Activated CD8-positive, alpha-beta memory T cell treated with anti-CD3 and anti-CD28 coated beads for 4 hours (primary cell): ENCODE measurements around the gene CLEC9A.

Source experiments
- DNase-seq, 2 donors: peaks; one replicate each; pipeline ENCODE4 v3.0.0-alpha.2; 2020; ENCODE audit warnings: low read depth in 2 of 2

Gene CLEC9A

GRCh38 chr12:10067264-10067663 lies 36.8 kb downstream of the CLEC9A start:
- no peak for DNase-seq

DNA sequence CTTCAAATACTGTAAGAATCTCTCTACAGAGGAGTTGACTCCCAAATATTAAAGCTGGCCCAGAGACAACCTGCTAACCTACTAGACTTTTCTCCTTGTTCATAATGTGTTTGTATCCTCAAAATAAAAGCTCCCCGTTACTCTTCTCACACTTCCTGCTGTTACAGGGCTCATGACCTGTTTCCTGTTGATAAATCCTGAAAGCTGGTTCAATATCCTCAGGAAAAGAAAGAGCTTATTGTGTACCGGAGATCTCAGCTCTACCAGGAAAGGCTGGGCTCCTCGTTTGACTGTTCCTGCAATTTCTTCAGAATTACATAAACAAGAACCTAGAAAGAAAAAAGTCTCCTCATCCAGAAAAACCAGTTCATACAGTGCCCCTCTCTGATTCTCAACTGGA lies 37.5 kb downstream of the CLEC9A start:
- no peak for DNase-seq

GRCh38 chr12:10068644-10069043 lies 38.2 kb downstream of the CLEC9A start:
- no peak for DNase-seq

- no peak for DNase-seq
These were observed 38.6 kb downstream of the CLEC9A start for GRCh38 chr12:10069099-10069498.

DNA sequence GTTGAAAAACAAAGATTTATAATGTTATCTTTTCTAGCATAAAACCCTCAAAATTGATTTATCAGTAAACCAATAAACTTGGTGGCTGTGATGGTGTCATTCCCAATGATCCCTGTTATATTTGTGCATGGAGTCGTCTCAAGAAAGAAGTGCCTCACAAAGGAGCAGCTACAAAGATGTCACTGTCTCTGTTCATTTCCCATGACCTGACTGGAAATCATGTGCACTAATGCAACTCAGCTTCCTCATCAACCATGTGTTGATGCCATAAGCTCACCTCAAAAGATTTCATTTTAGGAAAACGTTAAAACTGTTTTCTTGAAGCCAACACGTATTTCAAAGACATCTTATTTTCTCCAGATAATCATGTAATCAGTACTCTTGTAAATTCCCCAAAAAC lies 39.5 kb downstream of the CLEC9A start:
- no peak for DNase-seq

DNA sequence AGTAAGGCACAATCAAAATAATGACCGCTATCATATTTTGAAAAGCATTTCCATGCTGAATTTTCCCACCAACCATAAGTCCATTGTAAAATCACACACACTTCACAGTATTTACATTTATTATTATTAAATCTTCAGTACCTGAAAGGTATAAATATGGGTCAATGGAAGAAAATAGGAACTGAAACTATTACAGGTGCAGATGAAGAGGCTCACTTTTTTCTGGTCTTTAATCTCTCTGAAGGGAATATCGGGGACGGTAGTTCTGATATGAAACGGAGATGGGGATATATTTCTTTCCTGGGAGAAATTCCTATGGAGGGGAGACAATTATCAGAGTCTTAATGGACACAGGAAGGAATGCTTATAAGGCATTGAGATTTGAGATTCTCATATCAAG lies 39.9 kb downstream of the CLEC9A start:
- no peak for DNase-seq

- DNase-seq = no peak
These were observed 41.6 kb downstream of the CLEC9A start for GRCh38 chr12:10072131-10072530.

GRCh38 chr12:10073261-10073660 lies 42.8 kb downstream of the CLEC9A start:
- DNase-seq = no peak

DNA sequence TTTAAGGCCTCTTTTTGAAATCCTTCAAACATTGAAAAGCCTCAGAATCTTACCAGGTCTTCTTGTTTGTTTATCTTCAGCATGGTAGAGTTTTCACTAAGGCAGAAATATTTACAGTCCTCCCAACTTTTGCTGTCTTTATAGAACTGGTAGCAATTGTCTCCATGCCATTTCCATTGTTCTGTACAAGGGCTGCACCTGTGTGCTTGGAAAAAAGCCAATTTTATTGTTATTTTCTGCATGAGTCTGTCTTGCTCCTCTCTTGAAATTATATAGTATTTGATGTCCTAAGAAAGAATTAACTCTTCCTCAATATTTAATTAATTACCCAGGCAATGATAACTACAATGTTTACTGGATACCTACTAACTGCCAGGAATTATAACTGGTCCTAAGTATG lies 45.0 kb downstream of the CLEC9A start:
- no peak for DNase-seq

GRCh38 chr12:10082117-10082874 lies 51.8 kb downstream of the CLEC9A start:
- no peak for DNase-seq

DNA sequence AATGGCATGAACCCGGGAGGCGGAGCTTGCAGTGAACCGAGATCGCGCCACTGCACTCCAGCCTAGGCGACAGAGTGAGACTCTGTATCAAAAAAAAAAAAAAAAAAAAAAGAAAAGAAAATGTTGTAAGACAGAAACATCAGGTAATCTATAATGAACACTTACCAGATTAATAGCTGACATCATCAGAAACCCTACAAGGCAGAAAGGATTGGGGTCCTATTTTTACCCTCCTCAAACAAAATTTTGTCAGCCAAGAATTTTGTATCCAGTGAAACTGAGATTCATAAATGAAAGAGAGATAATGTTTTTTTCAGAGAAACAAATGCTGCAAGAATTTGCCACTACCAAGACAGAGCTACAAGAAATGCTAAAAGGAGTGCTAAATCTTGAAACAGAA lies 54.3 kb downstream of the CLEC9A start:
- no peak for DNase-seq

DNA sequence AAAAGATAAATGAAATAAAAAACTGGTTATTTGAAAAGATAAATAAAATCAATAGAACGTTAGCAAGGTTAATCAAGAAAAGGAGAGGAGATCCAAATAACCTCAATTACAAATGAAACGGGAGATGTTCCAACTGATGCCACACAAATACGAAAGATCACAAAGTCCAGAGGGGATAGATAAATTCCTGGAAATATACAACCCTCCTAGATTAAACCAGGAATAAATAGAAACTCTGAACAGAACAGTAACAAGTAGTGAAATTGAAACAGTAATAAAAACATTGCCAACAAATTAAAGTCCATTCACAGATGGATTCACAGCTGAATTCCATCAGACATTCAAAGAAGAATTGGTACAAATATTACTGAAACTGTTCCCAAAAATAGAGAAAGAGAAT lies 55.9 kb downstream of the CLEC9A start:
- DNase-seq = no peak

DNA sequence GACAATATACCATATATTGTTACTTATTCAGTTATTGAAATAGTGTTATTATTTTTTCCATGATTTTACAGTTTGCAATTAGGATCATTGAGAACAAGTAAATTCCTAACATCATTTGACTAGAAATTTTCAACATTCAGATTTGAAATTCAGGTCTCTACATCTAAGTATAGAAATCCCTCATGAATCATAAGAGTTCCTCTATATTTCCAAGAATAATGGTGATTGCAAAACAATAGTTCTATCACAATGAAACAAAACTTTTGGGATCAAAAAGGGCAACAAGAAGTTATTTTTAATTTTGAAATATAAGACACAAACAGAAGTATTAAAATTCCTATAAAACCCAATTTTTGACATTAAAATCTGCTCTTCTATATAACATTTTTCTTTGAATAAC lies 57.5 kb downstream of the CLEC9A start:
- no peak for DNase-seq

- no peak for DNase-seq
These were observed 58.7 kb downstream of the CLEC9A start for GRCh38 chr12:10088955-10089900.

GRCh38 chr12:10094646-10095395 lies 64.3 kb downstream of the CLEC9A start:
- no peak for DNase-seq

DNA sequence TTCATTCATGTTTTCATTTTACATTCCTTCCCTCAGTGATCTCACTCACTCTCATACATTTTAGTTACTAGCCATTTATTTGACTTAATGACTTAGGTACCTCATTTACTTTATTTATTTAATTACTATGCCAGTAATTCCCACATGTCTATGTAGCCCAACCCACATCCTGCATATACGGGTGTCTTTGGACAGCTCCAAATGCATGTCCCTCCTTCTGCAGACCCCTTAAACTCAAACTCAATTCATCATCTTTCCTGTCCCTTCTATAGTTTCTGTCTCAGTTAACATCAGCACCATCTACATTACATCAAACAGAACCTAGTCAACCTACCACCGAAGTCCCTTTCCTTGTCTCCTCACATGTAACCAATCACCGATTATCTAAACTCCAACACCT lies 65.5 kb downstream of the CLEC9A start:
- no peak for DNase-seq

DNA sequence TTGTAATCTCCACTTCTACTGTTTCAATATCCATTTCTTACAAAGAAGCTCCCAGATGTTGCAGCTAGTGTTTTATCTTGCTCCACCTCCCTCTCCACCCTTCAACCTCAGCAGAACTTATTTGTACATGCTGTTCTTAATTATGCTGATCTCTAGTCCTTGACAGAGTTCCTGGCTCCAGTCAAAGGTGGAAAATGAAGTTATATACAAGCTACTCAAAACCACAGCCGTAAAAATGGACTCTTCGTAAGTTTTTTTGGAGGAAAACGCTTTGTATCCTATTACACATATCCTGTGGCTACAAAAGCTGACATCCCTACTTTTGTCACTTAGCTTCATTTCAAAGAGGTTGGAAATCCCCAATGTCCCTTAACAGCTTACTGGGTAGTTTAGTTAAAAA lies 67.0 kb downstream of the CLEC9A start:
- DNase-seq = no peak

DNA sequence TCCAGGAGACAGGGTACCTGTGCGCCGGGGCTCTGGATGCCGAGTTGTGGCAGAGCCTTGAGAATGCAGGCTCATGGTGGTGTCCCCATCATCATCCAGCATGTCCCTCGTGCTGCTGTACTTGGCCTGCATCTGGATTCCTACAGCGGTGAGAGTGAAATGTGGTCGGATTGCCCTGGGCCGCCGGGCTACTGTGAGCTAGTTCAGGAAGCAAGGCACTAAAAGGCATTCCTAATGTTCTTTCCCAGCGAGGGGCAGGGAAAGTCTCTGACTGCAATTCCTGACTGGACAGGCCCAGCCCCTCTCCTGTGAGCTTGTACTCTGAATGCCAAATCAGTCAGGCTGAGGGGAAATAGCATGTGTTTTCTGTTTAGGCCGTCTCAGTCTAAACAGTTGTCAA lies 68.3 kb downstream of the CLEC9A start, which contains the start of gene CLEC1A:
CLEC1A (minus strand) TSS at position 195 of the 400 bp plus-strand sequence; CDS start at position 132, 63 bp downstream.
- no peak for DNase-seq

GRCh38 chr12:10101042-10101579 lies 70.6 kb downstream of the CLEC9A start:
- no peak for DNase-seq

GRCh38 chr12:10101648-10102220 lies 71.3 kb downstream of the CLEC9A start:
- DNase-seq = no peak

DNA sequence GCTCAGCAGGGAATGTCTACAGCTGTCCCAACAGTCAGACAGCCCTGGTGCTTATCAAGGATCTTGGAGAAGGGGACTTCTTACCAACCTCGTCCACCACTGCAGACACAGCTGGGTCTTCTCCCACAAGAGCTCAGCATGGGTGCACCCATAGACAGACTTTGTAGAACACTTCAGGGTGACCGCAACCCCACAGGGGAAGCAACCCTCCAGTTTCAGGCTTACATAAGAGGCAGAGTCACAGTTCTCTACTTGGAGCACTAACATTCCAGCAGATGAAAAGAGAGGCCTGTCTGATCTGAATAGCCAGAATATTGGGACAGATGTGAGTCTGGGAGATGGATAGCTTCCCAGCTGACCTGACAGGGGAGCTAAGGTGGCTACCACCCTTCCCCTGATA lies 71.8 kb downstream of the CLEC9A start:
- no peak for DNase-seq
